ENCODE measurements around the gene AP5S1. TPM values are rescaled to one million over a fixed set of nuclear protein-coding genes. Genes with fewer than 3 reads are reported as not detected.

AP5S1 gene, protein sequence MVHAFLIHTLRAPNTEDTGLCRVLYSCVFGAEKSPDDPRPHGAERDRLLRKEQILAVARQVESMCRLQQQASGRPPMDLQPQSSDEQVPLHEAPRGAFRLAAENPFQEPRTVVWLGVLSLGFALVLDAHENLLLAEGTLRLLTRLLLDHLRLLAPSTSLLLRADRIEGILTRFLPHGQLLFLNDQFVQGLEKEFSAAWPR
- total RNA-seq (2012; rRNA removed): 11.4 and 11.7 TPM in 2 replicates
- polyA plus RNA-seq (2012; rRNA removed): 10.1 and 12.5 TPM in 2 replicates
- polyA plus RNA-seq (2012; cell fraction: cytosol; rRNA removed): 10.6 and 20.2 TPM in 2 replicates
- polyA plus RNA-seq (2012; cell fraction: nucleus; rRNA removed; ENCODE audit: low replicate concordance): 6.5 and 12.1 TPM in 2 replicates
- percentile 70 among the genes with signal in this experiment for Bru-seq, nascent RNA
- percentile 88 among the genes with signal in this experiment for BruChase-seq, experiment 1, labeled RNA remaining after a 6-hour chase
- percentile 86 among the genes with signal in this experiment for BruChase-seq, experiment 2, labeled RNA remaining after a 2-hour chase
- long read RNA-seq, full-length matches to known transcripts: 17 of 20 reads
- long read RNA-seq, partial matches to known transcripts: 0 of 20 reads
- long read RNA-seq, other reads (novel, unspliced or antisense): 3 of 20 reads

DNA sequence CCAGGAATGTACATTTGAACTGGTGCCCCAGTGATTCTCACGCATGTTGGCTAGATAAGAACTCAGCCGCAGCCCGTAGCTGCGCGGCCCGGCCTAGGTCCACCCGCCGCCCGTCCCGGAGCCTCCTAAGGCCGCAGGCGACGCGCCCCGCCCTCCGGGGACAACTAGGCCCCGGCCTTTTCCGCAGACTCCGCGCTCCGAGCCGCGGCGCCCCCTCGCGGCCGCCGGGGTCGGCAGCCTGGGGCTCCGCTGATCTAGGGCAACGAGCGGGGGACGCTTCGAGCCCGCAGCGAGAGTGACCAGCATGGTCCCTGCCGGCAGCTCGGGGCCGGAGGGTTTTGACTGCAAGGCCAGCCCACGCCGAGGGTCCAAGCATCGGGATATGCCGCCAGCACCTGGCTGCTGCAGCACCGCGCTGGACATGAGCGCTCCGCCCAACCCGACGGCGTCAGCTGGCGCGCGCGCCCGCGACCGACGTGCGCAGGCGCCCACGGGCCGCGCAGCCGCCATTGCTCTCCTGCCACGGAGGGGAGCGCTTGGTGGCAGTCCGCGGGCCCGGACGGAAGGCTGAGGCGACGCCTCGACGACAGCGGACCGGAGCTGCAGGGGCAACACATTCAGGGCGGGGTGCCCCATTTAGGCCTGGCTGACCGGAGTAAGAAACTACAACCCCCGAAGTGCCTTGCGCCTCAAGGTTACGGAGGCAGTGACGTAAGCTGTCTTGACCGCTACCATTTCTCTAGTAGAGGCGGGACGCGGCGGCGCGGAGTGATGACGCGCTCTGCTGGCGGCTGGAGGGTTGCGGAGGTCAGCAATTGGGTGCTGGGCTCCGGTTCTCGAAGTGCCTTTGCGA is at the start of gene AP5S1:
TSS of gene AP5S1 (plus strand) at position 500 of the 853 bp plus-strand sequence. CDS start 1,571 bp downstream, outside the sequence.
- ATAC-seq (ENCODE audit: low read depth) (peak; percentile 93), DNase-seq (peak; percentile 96)
- Histone ChIP-seq H3K27ac (ENCODE audit: insufficient read depth, low read length) (peak within 1 kb of the TSS; percentile 98), H3K14ac (replicated peaks; ENCODE audit: low read depth, low read length) (peak within 1 kb of the TSS; percentile 99), H3K79me1 (ENCODE audit: low read depth in 1 of 2, low read length in 2 of 2) (peaks cover 14 to 37% of the 10 kb centered on the region in 2 experiments; a peak in 3 of 4 replicates), H3K4me3 (ENCODE audit: insufficient read depth, low read depth, low read length) (peak within 1 kb of the TSS; percentile 70), H3K18ac (ENCODE audit: low read depth, low read length) (peak within 1 kb of the TSS; percentile 95), H4K5ac (ENCODE audit: low read depth, low read length) (peak within 1 kb of the TSS; percentile 98), H2AK5ac (ENCODE audit: low read depth, low read length) (peak within 1 kb of the TSS; percentile 98), H3K4me1 (ENCODE audit: control insufficient read depth, insufficient read depth, low read length) (peaks cover 8% of the 10 kb centered on the region; the same call in 1 of the 2 replicates), H3K4ac (ENCODE audit: low read depth, low read length) (peak within 1 kb of the TSS; percentile 95), H3K56ac (ENCODE audit: extremely low read depth, insufficient read depth, low read length) (peak within 1 kb of the TSS; percentile 92), H3K4me2 (ENCODE audit: low read depth, low read length) (peak within 1 kb of the TSS; percentile 74), H4K91ac (ENCODE audit: insufficient read depth, low read depth, low read length) (peak within 1 kb of the TSS; percentile 99), H2AK9ac (replicated peaks; ENCODE audit: low read depth, low read length, poor library complexity) (peak within 1 kb of the TSS; percentile 99), H2BK20ac (ENCODE audit: low read depth, low read length) (peak within 1 kb of the TSS; percentile 37; the same call in 1 of the 2 replicates), H3K9me1 (ENCODE audit: insufficient read depth, low read length) (0 out of 2 replicates have a peak, but pooled peaks cover 12% of the 10 kb centered on the region), H3K9ac (ENCODE audit: low read depth, low read length) (peak within 1 kb of the TSS; percentile 97), H2AFZ (replicated peaks; ENCODE audit: low read length, poor library complexity) (peak within 1 kb of the TSS; percentile 97), H3K36me3 (ENCODE audit: control insufficient read depth, insufficient read depth, low read length) (peaks cover 24% of the 10 kb centered on the region), H2BK5ac (ENCODE audit: low read depth, low read length, poor library complexity, severe bottlenecking) (peak within 1 kb of the TSS; percentile 98), H3K27me3 (ENCODE audit: control insufficient read depth, insufficient read depth, low read length) (no peaks in the 10 kb centered on the region), H4K20me1 (ENCODE audit: insufficient read depth, low read length) (no peaks in the 10 kb centered on the region), H3K23ac (ENCODE audit: low read depth, low read length) (peak within 1 kb of the TSS; percentile 94; the same call in 1 of the 2 replicates), H4K8ac (ENCODE audit: low read depth in 2 of 2, low read length in 2 of 2) (peak within 1 kb of the TSS; percentile 68 to 100), H2BK15ac (ENCODE audit: low read depth, low read length) (peak within 1 kb of the TSS; percentile 68; the same call in 1 of the 3 replicates), H3K9me3 (ENCODE audit: control insufficient read depth, insufficient read depth, low read length) (no peaks in the 10 kb centered on the region), H2BK120ac (ENCODE audit: low read depth, low read length) (peak within 1 kb of the TSS; percentile 90)
- 0% methylated on average over 67 of the region's 96 CpGs; no CpG with 5 or more reads in 1 of the 2 experiments for WGBS, 2 experiments (ENCODE audit: extremely low coverage in 2 of 2, insufficient read length in 1 of 2)
- BruUV-seq (replicated peaks): TSS peak; percentile 72
- intact Hi-C loops (cut with micrococcal nuclease): loop anchor here (1.0 kb wide), 3 partner anchors 9 to 67 kb away; partner anchors contain the start of gene CENPB
- CTCF ChIA-PET: interaction anchor here (0.7 to 1.6 kb wide), 6 partner anchors 9 to 52 kb away, joined by 3 to 18 read pairs (median 4); partner anchors contain the start of gene CENPB
- in situ Hi-C loops (cut with MboI; ENCODE audit: low sequenced_read_pairs): no loop called here
- dilution Hi-C loops (cut with HindIII; ENCODE audit: low sequenced_read_pairs, unreplicated experiment): no loop called here
- POLR2A ChIA-PET (ENCODE audit: unreplicated experiment): interaction anchor here (0.6 to 1.0 kb wide), 3 partner anchors 33 to 121 kb away, joined by 4 to 5 read pairs (median 4); no protein-coding TSS in a partner anchor
- TF ChIP-seq MAZ (IDR thresholded peaks at IDR 0.05; ENCODE audit: borderline replicate concordance, low read depth, low read length): peak; percentile 87; the same call in 1 of the 2 replicates
- TF ChIP-seq, protein P1, sequence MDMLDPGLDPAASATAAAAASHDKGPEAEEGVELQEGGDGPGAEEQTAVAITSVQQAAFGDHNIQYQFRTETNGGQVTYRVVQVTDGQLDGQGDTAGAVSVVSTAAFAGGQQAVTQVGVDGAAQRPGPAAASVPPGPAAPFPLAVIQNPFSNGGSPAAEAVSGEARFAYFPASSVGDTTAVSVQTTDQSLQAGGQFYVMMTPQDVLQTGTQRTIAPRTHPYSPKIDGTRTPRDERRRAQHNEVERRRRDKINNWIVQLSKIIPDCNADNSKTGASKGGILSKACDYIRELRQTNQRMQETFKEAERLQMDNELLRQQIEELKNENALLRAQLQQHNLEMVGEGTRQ (IDR thresholded peaks at IDR 0.05; ENCODE audit: low read depth, low read length): no peak; the same call in 1 of the 2 replicates
- TF ChIP-seq, protein P2, sequence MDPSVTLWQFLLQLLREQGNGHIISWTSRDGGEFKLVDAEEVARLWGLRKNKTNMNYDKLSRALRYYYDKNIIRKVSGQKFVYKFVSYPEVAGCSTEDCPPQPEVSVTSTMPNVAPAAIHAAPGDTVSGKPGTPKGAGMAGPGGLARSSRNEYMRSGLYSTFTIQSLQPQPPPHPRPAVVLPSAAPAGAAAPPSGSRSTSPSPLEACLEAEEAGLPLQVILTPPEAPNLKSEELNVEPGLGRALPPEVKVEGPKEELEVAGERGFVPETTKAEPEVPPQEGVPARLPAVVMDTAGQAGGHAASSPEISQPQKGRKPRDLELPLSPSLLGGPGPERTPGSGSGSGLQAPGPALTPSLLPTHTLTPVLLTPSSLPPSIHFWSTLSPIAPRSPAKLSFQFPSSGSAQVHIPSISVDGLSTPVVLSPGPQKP (IDR thresholded peaks at IDR 0.05; ENCODE audit: borderline replicate concordance, low read depth, low read length): no peak
- TF ChIP-seq BHLHE40 (IDR thresholded peaks at IDR 0.05; ENCODE audit: low read depth, low read length): peak; percentile 16; the same call in 1 of the 2 replicates
- TF ChIP-seq CEBPB (IDR thresholded peaks at IDR 0.05; ENCODE audit: low read depth, low read length): peak; percentile 54
- TF ChIP-seq RAD21 (IDR thresholded peaks at IDR 0.05; ENCODE audit: low read length): peak; percentile 73
- peak; percentile 62; the same call in 1 of the 2 replicates for TF ChIP-seq MAFK (IDR thresholded peaks at IDR 0.05; ENCODE audit: low read depth, low read length)
- peak; percentile 28; the same call in 1 of the 2 replicates for TF ChIP-seq NFE2L2 (IDR thresholded peaks at IDR 0.05; ENCODE audit: low read depth, low read length)
- TF ChIP-seq RFX5 (IDR thresholded peaks at IDR 0.05; ENCODE audit: low read depth, low read length): no peak
- TF ChIP-seq SMC3 (IDR thresholded peaks at IDR 0.05; ENCODE audit: low read depth, low read length): peak; percentile 87

Data from IMR-90 (cell line).